ENCODE results near the gene WNT7B. TPM values are rescaled to one million over a fixed set of nuclear protein-coding genes. Genes with fewer than 3 reads are reported as not detected.

Gene WNT7B
- polyA plus RNA-seq, 4 donors: 0.03 to 0.22 (median 0.03) TPM; not detected in 1

DNA sequence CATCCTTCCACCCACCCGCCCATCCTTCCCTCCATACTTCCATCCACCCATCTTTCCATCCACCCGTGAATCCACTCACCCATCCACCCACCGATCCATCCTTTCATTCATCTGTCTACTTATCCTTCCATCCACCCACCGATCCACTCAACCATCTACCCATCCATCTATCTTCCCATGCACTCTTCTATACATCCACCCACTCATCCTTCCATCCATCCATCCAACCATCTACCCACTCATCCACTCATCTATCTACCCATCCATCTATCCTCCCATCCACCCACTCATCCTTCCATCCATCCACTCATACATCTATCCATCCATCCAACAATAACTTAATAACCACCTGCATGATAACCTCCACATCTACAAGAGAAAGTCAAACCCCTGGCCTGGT, 47.3 kb downstream of the WNT7B start:
- H3K36me3 ChIP-seq (ENCODE audit: control insufficient read depth in 3 of 3, insufficient read depth in 2 of 3, low read depth in 1 of 3, low read length in 3 of 3): no peaks in the 10 kb centered on the region
- no peak overlapping the region for H3K27ac ChIP-seq (ENCODE audit: low read depth in 1 of 3, low read length in 2 of 3)
- no peaks in the 10 kb centered on the region for H3K9me3 ChIP-seq (ENCODE audit: control insufficient read depth in 2 of 2, insufficient read depth in 1 of 2, low read depth in 1 of 2, low read length in 1 of 2)
- 89 to 92% (median 91%) methylated on average over 4 of the region's 4 CpGs for WGBS, 3 donors
- peaks cover 0 to 33% (median 4%) of the 10 kb centered on the region in 3 donors for H3K27me3 ChIP-seq (ENCODE audit: control insufficient read depth in 3 of 3, insufficient read depth in 3 of 3, low read length in 3 of 3)
- H3K4me3 ChIP-seq (ENCODE audit: low read depth in 1 of 3, low read length in 3 of 3): no peak overlapping the region
- DNase-seq: no peak
- no peaks in the 10 kb centered on the region for H3K4me1 ChIP-seq (ENCODE audit: control insufficient read depth in 3 of 3, insufficient read depth in 2 of 3, low read depth in 1 of 3, low read length in 2 of 3)
- FAIRE-seq: no peak

DNA sequence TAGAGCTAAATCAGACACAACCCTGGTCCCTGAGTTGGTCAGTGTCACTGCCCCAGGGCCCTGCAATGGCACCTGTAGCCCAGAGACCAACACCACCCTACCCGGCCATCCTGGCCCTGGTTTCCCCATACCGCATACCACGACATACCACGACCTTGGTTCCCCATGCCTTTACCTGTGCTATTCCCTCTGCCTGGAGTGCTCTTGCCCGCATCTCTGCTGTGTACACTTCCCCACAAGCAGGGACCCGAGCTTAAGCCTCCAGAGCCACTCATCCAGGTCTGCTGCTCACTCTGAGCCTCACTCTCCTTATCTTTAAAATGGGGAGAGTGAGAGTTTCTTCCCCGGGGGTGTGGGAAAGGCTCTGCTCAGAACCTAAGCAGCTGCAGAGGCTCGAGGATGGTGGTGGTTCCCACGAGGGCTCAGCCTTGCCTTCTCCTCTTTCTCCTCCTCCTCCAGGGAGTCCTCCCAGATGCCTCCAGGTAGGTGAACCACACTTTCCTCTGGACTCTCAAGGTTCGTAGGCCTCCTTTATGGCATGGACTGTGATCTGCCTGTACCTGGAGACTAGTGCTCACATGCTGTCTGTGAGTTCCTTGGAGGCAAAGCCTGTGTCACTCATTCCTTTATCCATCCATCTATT, 48.1 kb downstream of the WNT7B start:
- peaks cover 0 to 5% (median 0%) of the 10 kb centered on the region in 3 donors for H3K4me1 ChIP-seq (ENCODE audit: control insufficient read depth in 3 of 3, insufficient read depth in 2 of 3, low read depth in 1 of 3, low read length in 2 of 3)
- H3K27me3 ChIP-seq (ENCODE audit: control insufficient read depth in 3 of 3, insufficient read depth in 3 of 3, low read length in 3 of 3): peaks cover 0 to 25% (median 0%) of the 10 kb centered on the region in 3 donors
- FAIRE-seq (no peak), DNase-seq (no peak)
- H3K36me3 ChIP-seq (ENCODE audit: control insufficient read depth in 3 of 3, insufficient read depth in 2 of 3, low read depth in 1 of 3, low read length in 3 of 3): no peaks in the 10 kb centered on the region
- H3K9me3 ChIP-seq (ENCODE audit: control insufficient read depth in 2 of 2, insufficient read depth in 1 of 2, low read depth in 1 of 2, low read length in 1 of 2): no peaks in the 10 kb centered on the region
- no peak overlapping the region for H3K4me3 ChIP-seq (ENCODE audit: low read depth in 1 of 3, low read length in 3 of 3)
- no peak overlapping the region for H3K27ac ChIP-seq (ENCODE audit: low read depth in 1 of 3, low read length in 2 of 3)
- 54 to 78% (median 61%) methylated on average over 10 of the region's 10 CpGs for WGBS, 3 donors

DNA sequence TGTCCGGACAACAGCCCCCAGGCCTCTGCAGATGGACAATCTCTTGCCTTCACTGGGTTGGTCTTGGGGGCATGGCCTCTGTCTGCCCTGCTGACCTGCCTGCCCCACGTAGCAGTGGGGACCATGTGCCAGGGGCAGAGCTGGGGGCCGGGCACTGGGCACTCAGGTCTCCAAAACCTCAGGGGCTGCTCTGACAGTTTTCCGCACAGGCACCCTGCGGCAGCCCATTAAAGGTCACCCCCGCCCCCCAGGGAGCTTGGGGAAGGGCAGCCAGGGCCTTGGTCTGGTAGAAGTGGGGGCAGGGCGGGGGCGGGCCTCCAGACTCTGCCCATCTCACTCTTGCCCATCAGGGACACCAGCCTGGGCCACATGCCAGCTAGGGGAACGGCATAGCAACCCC, 49.9 kb downstream of the WNT7B start:
- H3K36me3 ChIP-seq (ENCODE audit: control insufficient read depth in 3 of 3, insufficient read depth in 2 of 3, low read depth in 1 of 3, low read length in 3 of 3): no peaks in the 10 kb centered on the region
- no peak overlapping the region for H3K4me3 ChIP-seq (ENCODE audit: low read depth in 1 of 3, low read length in 3 of 3)
- H3K4me1 ChIP-seq (ENCODE audit: control insufficient read depth in 3 of 3, insufficient read depth in 2 of 3, low read depth in 1 of 3, low read length in 2 of 3): peaks cover 0 to 5% (median 0%) of the 10 kb centered on the region in 3 donors
- FAIRE-seq (no peak), DNase-seq (no peak)
- H3K9me3 ChIP-seq (ENCODE audit: control insufficient read depth in 2 of 2, insufficient read depth in 1 of 2, low read depth in 1 of 2, low read length in 1 of 2): no peaks in the 10 kb centered on the region
- H3K27me3 ChIP-seq (ENCODE audit: control insufficient read depth in 3 of 3, insufficient read depth in 3 of 3, low read length in 3 of 3): peaks cover 0 to 18% (median 2%) of the 10 kb centered on the region in 3 donors
- H3K27ac ChIP-seq (ENCODE audit: low read depth in 1 of 3, low read length in 2 of 3): no peak overlapping the region
- WGBS, 3 donors: 76 to 85% (median 77%) methylated on average over 9 of the region's 9 CpGs

DNA sequence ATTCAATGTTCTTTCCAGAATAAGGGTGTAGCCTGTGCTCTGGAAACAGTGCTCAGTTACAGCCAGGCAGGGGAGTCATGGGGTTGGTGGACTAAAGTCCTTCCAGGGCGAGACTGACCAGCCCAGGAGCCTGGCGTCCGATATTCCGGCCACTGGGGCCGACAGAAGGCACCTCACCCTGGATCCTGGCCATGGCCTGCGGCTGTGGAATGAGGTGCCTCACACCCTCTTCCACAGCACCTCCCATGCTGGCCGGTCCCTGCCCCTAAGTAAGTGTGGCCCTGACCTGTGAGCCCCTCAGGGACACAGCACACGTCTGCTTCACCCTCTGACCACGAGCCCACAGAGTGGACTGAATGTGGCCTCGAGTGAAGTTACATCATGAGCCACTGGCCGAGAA, 50.5 kb downstream of the WNT7B start:
- H3K4me1 ChIP-seq (ENCODE audit: control insufficient read depth in 3 of 3, insufficient read depth in 2 of 3, low read depth in 1 of 3, low read length in 2 of 3): peaks cover 0 to 5% (median 0%) of the 10 kb centered on the region in 3 donors
- 75 to 85% (median 79%) methylated on average over 11 of the region's 11 CpGs for WGBS, 3 donors
- H3K36me3 ChIP-seq (ENCODE audit: control insufficient read depth in 3 of 3, insufficient read depth in 2 of 3, low read depth in 1 of 3, low read length in 3 of 3): no peaks in the 10 kb centered on the region
- DNase-seq: no peak
- H3K27ac ChIP-seq (ENCODE audit: low read depth in 1 of 3, low read length in 2 of 3): no peak overlapping the region
- H3K27me3 ChIP-seq (ENCODE audit: control insufficient read depth in 3 of 3, insufficient read depth in 3 of 3, low read length in 3 of 3): peaks cover 0 to 12% (median 2%) of the 10 kb centered on the region in 3 donors
- no peak overlapping the region for H3K4me3 ChIP-seq (ENCODE audit: low read depth in 1 of 3, low read length in 3 of 3)
- no peaks in the 10 kb centered on the region for H3K9me3 ChIP-seq (ENCODE audit: control insufficient read depth in 2 of 2, insufficient read depth in 1 of 2, low read depth in 1 of 2, low read length in 1 of 2)
- FAIRE-seq: no peak

DNA sequence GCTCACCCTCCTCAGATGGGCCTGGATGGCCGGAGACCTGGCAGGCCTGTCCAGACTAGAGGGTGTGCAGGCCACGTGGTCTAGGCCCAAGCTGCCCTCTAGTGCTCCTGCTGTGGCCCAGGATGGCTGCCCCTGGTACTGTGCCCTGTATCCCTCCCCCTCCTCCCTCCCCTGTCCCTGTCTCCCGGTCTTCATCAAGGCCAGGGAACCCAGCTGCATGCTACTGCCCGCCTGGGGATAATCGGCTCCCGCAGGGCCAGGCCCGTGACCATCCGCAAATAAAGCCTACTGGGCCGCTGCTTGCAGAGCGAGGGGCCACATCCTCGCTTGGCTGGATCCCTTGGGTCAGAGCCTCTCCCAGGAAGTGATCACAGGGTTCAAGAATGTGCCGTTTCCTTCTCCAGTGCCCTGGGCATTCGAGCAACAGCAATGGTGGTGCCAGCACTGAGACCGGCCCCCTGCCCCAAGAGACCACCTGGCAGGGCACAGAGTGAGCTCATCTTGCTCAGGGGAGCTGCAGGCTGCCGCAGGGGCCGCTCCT, 51.1 kb downstream of the WNT7B start:
- 82 to 87% (median 84%) methylated on average over 16 of the region's 16 CpGs for WGBS, 3 donors
- FAIRE-seq (no peak), DNase-seq (no peak)
- H3K4me1 ChIP-seq (ENCODE audit: control insufficient read depth in 3 of 3, insufficient read depth in 2 of 3, low read depth in 1 of 3, low read length in 2 of 3): peaks cover 0 to 5% (median 0%) of the 10 kb centered on the region in 3 donors
- H3K27ac ChIP-seq (ENCODE audit: low read depth in 1 of 3, low read length in 2 of 3): no peak overlapping the region
- no peak overlapping the region for H3K4me3 ChIP-seq (ENCODE audit: low read depth in 1 of 3, low read length in 3 of 3)
- no peaks in the 10 kb centered on the region for H3K36me3 ChIP-seq (ENCODE audit: control insufficient read depth in 3 of 3, insufficient read depth in 2 of 3, low read depth in 1 of 3, low read length in 3 of 3)
- no peaks in the 10 kb centered on the region for H3K9me3 ChIP-seq (ENCODE audit: control insufficient read depth in 2 of 2, insufficient read depth in 1 of 2, low read depth in 1 of 2, low read length in 1 of 2)
- H3K27me3 ChIP-seq (ENCODE audit: control insufficient read depth in 3 of 3, insufficient read depth in 3 of 3, low read length in 3 of 3): peaks cover 0 to 10% (median 2%) of the 10 kb centered on the region in 3 donors

DNA sequence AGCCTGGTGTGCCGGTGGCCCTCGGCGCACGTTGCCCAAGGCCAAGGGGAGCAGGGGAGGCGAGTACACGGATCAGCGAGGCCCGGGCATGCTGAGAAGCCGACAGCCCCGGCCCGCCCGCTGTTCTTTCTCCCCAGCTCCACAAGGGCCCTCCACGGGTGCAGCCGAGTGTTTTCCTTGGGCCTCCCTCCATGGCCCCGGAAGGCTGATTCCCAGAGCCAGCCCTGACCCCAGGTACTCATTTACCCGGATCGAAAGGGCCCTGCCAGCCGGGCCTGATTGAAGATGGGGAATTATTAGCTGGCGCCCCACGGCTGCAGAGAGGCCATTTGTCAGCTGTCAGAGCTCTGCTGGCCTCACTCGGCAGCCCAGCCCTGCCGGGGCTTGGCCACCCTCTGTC, 53.1 kb downstream of the WNT7B start:
- Histone ChIP-seq H3K4me1 (ENCODE audit: control insufficient read depth in 3 of 3, insufficient read depth in 2 of 3, low read depth in 1 of 3, low read length in 2 of 3) (peaks cover 0 to 5% (median 0%) of the 10 kb centered on the region in 3 donors), H3K9me3 (ENCODE audit: control insufficient read depth in 2 of 2, insufficient read depth in 1 of 2, low read depth in 1 of 2, low read length in 1 of 2) (no peaks in the 10 kb centered on the region), H3K36me3 (ENCODE audit: control insufficient read depth in 3 of 3, insufficient read depth in 2 of 3, low read depth in 1 of 3, low read length in 3 of 3) (no peaks in the 10 kb centered on the region), H3K27ac (ENCODE audit: low read depth in 1 of 3, low read length in 2 of 3) (no peak overlapping the region), H3K27me3 (ENCODE audit: control insufficient read depth in 3 of 3, insufficient read depth in 3 of 3, low read length in 3 of 3) (peaks cover 0 to 2% (median 0%) of the 10 kb centered on the region in 3 donors), H3K4me3 (ENCODE audit: low read depth in 1 of 3, low read length in 3 of 3) (no peak overlapping the region)
- peak in 1 of 2 donors; percentile 38 for DNase-seq
- no peak for FAIRE-seq
- 16 to 44% (median 29%) methylated on average over 16 to 22 of the region's 22 CpGs for WGBS, 3 donors

DNA sequence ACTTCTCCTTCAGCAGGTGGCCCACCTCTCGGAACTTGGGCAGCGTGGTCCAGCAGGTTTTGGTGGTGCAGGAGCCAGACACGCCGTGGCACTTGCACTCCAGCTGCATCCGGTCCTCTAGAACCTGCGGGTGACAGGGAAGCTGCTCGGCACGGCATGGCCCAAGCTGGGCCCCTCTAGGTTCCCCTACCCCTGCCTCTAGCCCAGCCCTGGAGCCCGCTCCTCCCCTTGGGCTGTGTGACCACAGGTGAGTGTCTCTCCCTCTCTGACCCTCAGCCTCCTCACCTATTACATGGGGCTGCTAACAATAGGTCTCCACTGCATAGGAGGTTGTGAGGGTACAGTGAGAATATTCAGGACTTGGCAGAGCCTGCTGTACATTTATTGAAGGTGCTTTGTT, 53.8 kb downstream of the WNT7B start:
- Histone ChIP-seq H3K4me1 (ENCODE audit: control insufficient read depth in 3 of 3, insufficient read depth in 2 of 3, low read depth in 1 of 3, low read length in 2 of 3) (peaks cover 0 to 5% (median 0%) of the 10 kb centered on the region in 3 donors), H3K27me3 (ENCODE audit: control insufficient read depth in 3 of 3, insufficient read depth in 3 of 3, low read length in 3 of 3) (peaks cover 0 to 2% (median 0%) of the 10 kb centered on the region in 3 donors), H3K9me3 (ENCODE audit: control insufficient read depth in 2 of 2, insufficient read depth in 1 of 2, low read depth in 1 of 2, low read length in 1 of 2) (no peaks in the 10 kb centered on the region), H3K27ac (ENCODE audit: low read depth in 1 of 3, low read length in 2 of 3) (no peak overlapping the region), H3K36me3 (ENCODE audit: control insufficient read depth in 3 of 3, insufficient read depth in 2 of 3, low read depth in 1 of 3, low read length in 3 of 3) (no peaks in the 10 kb centered on the region), H3K4me3 (ENCODE audit: low read depth in 1 of 3, low read length in 3 of 3) (no peak overlapping the region)
- DNase-seq (no peak), FAIRE-seq (no peak)
- WGBS, 3 donors: 88 to 98% (median 90%) methylated on average over 9 of the region's 9 CpGs

DNA sequence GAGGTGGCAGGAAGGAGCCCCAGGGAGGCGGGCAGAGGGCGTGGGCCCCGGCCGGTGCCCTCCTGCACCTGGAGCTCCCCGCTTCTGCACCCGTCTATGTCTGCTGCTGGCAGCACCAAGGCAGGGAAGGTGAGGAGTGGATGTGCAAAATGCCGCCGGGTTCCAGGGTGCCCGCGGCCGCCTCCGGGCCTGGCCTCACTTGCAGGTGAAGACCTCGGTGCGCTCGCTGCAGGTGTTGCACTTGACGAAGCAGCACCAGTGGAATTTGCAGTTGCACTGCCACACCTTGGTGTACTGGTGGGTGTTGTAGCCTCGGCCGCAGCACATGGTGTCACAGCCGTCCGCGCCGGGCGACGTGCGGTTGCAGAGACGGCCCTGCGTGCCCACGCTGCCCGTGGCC, 54.3 kb downstream of the WNT7B start:
- 78 to 90% (median 80%) methylated on average over 26 to 29 of the region's 29 CpGs for WGBS, 3 donors
- H3K4me1 ChIP-seq (ENCODE audit: control insufficient read depth in 3 of 3, insufficient read depth in 2 of 3, low read depth in 1 of 3, low read length in 2 of 3): peaks cover 0 to 5% (median 0%) of the 10 kb centered on the region in 3 donors
- H3K27ac ChIP-seq (ENCODE audit: low read depth in 1 of 3, low read length in 2 of 3): no peak overlapping the region
- H3K36me3 ChIP-seq (ENCODE audit: control insufficient read depth in 3 of 3, insufficient read depth in 2 of 3, low read depth in 1 of 3, low read length in 3 of 3): no peaks in the 10 kb centered on the region
- H3K4me3 ChIP-seq (ENCODE audit: low read depth in 1 of 3, low read length in 3 of 3): no peak overlapping the region
- no peaks in the 10 kb centered on the region for H3K9me3 ChIP-seq (ENCODE audit: control insufficient read depth in 2 of 2, insufficient read depth in 1 of 2, low read depth in 1 of 2, low read length in 1 of 2)
- DNase-seq (no peak), FAIRE-seq (no peak)
- peaks cover 0 to 2% (median 0%) of the 10 kb centered on the region in 3 donors for H3K27me3 ChIP-seq (ENCODE audit: control insufficient read depth in 3 of 3, insufficient read depth in 3 of 3, low read length in 3 of 3)
